ENCODE data around the gene PODN.

DNA sequence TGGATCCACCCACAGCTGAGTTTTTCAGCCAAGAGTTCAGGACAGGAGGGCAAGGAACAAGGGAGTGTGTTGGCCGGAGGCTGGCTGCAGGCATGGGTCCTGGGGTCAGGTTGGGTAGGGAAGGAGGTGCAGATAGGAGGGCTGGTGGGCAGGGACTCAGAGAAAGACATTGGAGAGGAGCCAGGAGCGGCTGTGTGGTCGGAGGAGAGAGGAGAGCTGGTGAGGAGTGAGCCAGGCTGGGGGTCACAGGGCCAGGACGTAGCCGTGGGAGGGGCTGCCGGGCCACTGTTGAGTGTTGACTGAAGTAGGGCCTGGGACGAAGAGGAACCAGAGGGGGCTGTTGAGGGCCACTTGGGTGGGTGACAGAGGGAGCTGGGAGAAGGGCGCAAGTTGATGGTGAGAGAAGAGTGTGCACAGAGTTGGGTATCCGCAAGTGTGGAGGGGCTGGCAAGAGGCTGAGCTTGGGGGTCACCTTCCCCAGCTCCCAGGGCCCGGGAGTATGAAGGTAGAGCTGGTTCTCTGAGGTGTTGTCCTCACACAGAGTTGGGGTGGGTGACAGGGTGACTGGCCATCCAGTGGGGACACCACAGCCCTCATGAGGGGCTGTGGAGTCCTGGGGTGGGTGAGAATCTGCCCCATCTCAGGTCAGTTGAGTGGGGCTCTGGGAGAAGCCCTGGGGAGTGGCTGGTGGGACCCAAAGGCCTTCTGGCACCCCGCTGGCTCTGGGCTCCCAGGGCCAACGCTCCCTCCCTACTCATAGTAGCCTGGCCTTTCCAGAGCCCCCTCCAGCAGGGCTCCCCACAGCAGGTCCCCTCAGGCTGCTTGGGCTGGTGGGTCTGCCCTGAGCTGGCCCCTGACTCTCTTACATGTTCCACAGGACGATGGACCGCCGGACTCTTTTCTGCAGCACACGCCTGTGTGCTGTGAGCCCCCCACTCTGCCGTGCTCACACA is 21.9 kb downstream of the PODN start:
- TF ChIP-seq CSDC2 (CRISPR knock-in tag; IDR thresholded peaks at IDR 0.05) (no peak), PPARA (CRISPR knock-in tag; IDR thresholded peaks at IDR 0.05; ENCODE audit: borderline replicate concordance) (no peak), RARB (CRISPR knock-in tag; IDR thresholded peaks at IDR 0.05) (no peak), ZC3H10 (CRISPR knock-in tag; IDR thresholded peaks at IDR 0.05) (no peak), ARNTL (CRISPR knock-in tag; IDR thresholded peaks at IDR 0.05; ENCODE audit: borderline replicate concordance, low read depth) (no peak)
- TF ChIP-seq, protein P1, sequence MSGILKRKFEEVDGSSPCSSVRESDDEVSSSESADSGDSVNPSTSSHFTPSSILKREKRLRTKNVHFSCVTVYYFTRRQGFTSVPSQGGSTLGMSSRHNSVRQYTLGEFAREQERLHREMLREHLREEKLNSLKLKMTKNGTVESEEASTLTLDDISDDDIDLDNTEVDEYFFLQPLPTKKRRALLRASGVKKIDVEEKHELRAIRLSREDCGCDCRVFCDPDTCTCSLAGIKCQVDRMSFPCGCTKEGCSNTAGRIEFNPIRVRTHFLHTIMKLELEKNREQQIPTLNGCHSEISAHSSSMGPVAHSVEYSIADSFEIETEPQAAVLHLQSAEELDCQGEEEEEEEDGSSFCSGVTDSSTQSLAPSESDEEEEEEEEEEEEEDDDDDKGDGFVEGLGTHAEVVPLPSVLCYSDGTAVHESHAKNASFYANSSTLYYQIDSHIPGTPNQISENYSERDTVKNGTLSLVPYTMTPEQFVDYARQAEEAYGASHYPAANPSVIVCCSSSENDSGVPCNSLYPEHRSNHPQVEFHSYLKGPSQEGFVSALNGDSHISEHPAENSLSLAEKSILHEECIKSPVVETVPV (CRISPR knock-in tag; IDR thresholded peaks at IDR 0.05), result no peak

Measured in SK-N-SH treated with all-trans-retinoic acid at 6 μM for 48 hours (cell line).